ENCODE data around the gene KRT4. TPM values are rescaled to one million over a fixed set of nuclear protein-coding genes. Genes with fewer than 3 reads are reported as not detected.

The KRT4 gene
- total RNA-seq, 1 donor from 2014 or later = not detected

DNA sequence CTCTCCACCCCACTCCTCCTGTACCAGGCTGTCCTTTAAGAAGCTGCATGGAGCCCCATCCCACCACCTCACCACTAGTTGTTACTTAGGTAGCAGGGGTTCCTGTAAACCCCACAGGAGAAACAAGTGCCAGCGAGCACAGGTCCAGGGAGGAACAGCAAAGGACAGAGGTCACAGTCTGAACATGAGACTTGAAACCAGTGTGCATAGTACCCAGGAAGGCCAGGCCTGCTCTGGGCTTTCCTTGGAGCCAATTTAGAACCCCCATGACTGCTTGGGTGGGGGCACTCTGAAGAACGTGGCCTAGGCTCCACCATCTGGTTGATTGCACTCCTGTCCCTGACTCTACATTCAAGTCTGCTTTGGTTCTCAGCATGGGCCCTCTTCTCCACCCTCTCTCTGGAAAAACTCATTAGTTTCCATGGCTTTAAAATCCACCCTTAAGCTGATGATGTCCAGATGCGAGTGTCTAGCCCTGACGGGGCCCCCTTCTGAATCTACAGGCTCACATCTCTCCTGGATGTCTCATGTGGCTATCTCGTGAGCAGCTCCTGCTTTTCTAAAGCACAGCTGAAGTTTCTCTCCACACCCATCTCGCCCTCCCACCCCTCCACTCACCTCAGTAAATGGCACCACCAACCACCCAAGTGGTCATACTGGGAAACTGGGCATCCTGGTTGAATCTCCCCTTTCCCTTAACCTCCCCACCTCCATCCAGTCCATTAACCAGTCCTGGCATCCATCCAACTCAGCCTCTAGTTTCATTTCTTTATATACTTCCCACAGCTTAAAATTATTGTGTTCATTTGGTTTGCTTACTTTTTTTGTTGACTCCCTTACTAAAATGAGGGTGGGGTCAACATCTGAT, 26.4 kb downstream of the KRT4 start:
- intact Hi-C loops (cut with DNase I) = no loop called here
- DNase-seq (ENCODE audit: missing footprints) (no peak), ATAC-seq (no peak)

DNA sequence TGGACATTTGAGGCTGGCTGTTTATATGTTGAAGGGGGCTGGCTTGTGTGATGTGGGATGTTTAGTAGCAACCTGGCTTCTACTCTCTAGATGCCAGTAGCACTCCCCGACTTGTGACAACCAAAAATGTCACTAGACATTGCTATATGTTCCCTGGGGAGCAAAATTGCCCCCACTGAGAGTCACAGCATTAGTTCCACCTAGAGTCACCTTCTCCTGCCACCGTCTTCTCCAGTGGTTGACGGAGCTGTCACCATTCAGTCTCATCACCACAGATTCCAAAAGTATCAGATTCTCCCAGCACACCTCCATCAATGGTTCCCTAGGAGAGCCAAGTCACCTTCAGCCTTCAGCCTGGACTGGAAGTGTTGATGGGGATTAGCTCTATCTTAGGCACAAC, 29.0 kb downstream of the KRT4 start:
- DNase-seq (ENCODE audit: missing footprints) = no peak
- ATAC-seq = no peak
- intact Hi-C loops (cut with DNase I) = no loop called here

DNA sequence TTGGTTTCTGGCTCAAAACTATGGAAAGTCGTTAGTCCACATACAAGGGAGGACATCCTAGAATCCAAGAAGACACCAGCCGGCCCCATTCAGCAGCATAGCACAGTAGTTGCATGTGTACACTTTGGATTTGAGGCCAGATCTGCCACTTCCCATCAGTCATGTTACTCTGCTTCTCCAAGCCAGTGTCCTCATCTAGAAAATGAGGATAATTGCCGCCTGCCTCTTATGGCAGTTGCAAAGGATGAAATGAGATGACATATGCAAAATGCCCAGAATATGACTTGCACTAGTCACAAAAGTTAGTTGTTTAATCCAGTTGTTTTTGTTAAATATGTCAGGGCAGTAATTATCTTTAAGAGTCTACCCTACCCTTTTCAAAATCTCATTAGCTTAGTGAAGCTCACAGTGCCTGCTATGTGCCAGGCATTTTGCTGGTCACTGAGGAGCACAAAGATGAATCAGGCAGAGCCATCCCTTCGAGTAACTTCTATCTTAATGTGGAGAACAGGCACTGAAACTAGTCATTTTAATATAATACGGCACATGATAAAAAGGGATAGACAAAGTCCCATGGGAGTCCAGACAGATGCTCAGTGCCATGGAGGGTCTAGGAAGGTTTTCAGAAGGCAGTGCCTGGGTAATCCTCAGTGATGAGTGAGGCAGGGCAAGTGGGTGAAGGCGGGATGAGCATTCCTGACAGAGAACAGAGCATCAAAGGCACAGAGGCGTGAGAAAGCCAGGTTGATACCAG, 30.2 kb downstream of the KRT4 start:
- ATAC-seq (no peak), DNase-seq (ENCODE audit: missing footprints) (no peak)
- intact Hi-C loops (cut with DNase I) = no loop called here

DNA sequence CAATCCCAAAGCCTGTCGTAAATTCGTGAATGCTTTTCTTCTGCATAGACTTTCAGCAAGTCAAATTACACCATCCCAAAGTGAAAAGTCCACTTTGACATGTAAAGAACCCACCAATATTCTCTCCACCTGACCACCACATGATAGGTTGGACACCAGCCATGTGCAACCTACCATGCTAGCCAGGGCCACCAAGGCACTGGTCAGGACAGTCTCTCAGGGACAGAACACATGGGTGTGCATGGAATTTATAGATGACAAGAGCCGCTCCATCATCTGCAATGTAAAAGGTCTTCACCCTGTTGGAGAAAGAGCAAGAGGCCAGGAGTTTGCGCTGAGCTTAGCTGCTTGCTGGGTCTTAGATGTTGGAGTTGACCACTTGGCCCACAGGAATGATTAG, 31.4 kb downstream of the KRT4 start:
- no peak for ATAC-seq
- intact Hi-C loops (cut with DNase I) = no loop called here
- DNase-seq (ENCODE audit: missing footprints) = no peak

DNA sequence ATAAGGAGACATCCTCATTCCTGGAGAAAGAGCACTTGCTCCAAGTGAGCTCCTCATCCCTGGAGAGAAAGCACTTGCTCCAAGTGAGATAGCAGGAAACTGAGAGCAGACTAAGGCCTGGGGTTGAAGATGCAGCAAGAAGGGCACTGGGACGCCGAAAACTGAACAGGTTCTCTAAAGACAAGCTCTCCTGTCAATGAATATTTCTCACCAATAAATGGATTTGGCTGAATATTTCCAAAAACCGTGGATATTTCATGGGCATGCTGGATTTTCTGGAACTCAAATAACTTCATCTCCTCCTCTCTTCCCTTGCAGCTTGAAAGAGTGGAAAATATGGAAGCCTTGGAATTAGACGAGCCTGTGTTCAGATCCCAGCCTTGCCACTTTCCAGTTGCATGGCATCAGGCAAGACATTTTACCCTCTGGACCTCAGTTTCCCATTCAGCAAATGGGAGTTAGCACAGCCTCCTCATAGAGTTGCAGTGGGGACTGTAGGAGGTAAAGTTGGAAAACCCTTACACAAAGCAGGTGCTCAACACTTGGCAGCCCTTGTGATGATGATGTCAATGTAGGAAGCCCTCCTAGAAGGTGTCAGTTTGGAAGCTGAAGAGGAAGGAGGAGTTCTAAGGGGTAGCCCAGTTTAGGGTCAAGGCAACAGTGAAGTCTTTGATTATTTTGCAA, 32.4 kb downstream of the KRT4 start:
- intact Hi-C loops (cut with DNase I) = no loop called here
- DNase-seq (ENCODE audit: missing footprints) (no peak), ATAC-seq (no peak)

DNA sequence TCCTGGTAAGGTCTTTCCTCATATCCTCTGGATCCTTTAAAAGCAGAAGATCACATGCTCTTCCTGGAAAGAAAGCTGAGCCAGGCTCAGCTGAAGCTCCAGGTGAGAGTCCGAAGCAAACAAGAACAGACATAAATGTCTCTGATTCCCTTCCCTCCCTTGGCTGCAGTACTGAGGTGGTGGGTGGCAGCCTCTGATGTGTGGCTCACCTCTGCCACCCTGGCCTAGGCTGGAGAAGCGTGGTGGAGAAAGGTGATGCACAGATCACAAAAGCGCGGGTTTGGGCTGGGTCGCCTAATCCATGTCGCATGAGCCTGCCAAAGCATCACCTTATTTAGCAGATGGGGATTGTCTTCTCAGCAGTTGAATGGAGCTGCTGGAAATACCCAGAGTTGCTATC, 34.0 kb downstream of the KRT4 start:
- intact Hi-C loops (cut with DNase I) = no loop called here

DNA sequence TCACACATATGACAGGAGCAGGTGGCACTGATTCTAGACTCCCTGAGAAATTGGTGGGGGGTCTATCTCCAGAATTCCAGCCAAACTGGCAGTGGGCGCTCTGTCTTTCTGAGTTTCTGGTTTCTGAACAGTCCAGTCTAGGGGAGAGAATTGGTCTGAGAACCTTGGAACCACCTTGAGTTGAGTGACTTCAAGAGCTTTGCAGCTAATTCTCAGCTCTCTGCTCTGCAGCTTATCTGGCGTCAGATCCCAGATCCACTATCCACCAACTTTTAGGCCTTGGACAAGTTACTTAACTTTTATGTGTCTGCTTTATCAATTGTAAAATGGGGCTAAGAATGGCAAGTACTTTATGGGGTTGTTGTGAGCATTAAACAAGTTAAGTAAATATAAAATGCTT, 35.1 kb downstream of the KRT4 start:
- intact Hi-C loops (cut with DNase I) = no loop called here
- ATAC-seq = no peak
- DNase-seq (ENCODE audit: missing footprints) = no peak

More for the DNA sequence above, 34.0 kb downstream of the KRT4 start:
- DNase-seq (ENCODE audit: missing footprints) = no peak
- ATAC-seq = no peak

DNA sequence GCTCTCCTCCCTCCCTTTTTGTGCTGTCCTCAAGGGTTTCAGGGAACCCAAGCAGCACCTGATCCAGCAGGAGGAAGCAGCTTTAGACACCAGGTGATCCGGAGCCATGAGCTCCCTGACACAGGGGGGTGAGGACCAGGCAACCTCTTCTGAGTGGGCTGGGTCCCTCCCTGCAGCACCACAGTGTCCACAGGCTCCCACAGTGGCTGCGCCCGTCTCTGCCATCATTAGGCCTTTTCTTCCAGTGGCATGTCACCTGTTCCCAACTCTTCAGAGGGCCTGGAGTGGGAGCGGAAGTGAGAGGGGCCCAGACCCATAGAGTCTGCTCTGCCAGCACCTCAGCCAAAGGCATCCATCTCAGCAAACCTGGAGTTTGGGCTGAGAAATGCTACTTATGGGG, 36.4 kb downstream of the KRT4 start:
- DNase-seq (ENCODE audit: missing footprints) (no peak), ATAC-seq (no peak)
- intact Hi-C loops (cut with DNase I) = no loop called here

DNA sequence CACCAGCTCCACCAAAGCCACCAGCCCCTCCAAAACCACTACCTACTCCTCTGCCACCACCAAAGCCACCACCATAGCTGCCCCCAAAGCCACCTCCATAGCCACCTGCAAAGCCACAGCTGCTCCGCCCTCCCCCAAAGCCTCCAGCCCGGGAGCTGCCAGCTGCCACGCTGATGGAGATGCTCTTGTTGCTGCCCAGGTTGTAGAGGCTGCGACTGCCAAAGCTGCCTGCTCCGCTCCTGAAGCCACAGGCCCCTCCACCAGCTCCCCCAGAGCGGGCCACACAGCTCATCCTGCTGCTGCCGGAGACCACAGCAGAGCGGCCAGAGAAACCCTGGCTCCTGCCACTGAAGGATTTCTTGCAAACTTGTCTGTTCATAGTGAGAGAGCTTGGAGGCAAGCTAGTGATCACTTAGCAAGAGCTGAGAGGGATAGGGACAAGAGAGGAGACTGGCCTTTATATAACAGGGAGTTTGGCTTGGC, 37.0 kb downstream of the KRT4 start, which contains the start of gene KRT76:
Gene KRT76, minus strand, starts transcription at position 433 of the 483 bp plus-strand sequence. Its CDS starts 54 bp downstream, at position 379.
- intact Hi-C loops (cut with DNase I) = no loop called here
- DNase-seq (ENCODE audit: missing footprints) = no peak
- ATAC-seq = no peak

DNA sequence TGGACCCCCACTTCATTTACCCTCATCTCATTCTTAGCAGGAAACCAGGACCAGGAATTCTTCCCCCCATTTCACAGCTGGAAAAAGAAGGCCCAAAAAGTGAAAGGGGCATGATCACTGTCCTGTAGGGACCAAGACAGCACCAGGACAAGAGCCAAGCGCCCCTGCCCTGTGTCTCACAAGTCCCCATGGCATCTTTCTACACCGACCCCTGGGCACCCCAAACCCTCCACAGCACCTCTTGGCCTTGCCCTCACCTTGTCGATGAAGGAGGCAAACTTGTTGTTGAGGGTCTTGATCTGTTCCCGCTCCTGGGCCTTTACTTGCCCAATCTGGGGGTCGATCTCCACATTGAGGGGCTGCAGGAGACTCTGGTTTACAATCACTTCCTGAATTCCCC, 37.5 kb downstream of the KRT4 start:
- ATAC-seq (no peak), DNase-seq (ENCODE audit: missing footprints) (no peak)
- intact Hi-C loops (cut with DNase I) = no loop called here

DNA sequence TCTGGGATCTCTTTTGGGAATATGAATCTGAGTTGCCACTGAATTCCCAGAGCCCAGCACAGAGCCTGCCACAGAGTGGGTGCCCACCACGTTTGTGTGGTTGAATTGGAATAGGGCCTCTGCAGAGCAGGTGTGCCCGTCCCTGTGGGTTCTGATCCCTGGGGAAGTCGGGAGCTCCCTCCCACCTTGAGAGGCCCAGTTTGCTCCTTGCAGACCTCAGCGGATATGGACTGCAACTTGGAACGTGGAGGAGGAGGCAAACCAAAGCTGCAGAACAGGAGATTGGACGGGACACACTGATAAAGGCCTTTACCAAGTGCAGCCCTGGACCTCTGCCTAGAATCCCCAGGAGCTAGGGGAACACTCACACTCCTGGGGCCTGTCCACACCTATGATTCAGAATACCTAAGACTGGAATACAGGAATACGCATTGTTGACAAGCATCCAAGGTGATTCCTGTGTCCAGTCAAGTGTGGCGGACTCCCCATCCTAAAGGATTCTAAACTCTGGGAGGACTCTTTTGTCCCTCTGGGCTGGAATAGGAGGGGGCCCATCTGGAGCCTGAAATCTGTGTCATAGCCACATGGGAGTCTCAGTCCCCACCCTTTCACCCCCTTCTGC, 39.2 kb downstream of the KRT4 start:
- intact Hi-C loops (cut with DNase I) = no loop called here
- no peak for ATAC-seq
- no peak for DNase-seq (ENCODE audit: missing footprints)

DNA sequence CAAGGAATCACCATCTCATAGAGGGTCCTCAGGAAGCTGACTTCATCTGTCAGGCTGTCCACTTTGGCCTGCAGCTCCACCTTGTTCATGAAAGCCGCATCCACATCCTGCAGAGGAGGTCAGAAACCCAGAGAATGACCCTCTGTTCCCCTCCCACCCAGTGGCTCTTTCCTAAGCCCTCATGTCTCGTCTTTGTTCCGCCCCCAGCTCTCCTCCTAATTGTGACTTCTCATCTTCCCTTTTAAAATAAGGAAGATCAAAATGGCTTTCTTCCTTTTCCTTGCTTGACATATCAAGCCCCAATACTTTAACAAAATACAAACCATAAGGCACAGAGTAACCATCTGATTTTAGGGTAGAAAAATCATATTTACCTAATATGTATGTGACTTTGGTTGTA, 41.1 kb downstream of the KRT4 start:
- DNase-seq (ENCODE audit: missing footprints) = no peak
- no peak for ATAC-seq
- intact Hi-C loops (cut with DNase I) = no loop called here

DNA sequence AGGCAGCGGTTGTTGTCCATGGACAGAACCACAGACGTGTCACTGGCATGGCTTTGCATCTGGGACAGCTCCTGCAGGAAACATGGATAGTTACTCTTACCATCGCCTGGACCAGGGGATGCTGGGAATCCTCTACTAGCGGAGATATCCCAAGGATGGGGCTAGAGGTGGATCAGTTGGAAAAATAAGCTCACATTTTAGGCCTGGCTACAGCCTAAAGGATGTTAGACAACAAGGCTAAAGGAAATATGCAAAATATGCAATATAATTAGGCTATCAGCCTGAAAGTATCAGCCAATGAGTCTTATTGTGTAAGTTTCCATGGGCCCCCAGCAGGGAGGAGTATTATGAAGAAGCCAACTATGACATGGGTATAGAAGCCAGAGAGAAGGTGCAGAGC, 41.7 kb downstream of the KRT4 start:
- ATAC-seq (no peak), DNase-seq (ENCODE audit: missing footprints) (no peak)
- intact Hi-C loops (cut with DNase I) = no loop called here

DNA sequence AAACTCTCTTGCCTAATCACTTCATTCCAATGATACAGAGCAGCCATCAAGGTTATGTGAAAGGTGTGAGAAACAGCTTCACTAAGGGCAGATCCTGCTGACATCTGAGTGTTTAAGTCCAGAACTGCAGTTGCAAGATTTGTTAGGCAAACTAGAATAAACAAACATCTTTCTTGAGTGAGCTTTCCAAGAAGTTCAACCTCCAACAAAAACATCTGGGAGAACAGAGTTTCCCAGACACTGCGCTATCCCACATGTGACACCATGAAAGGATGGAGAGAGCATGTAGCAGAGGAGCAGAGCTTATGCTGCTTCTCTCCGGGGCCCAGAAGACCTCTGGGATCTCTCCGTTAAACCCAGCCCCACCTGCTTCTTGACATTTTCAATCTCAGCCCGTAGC, 42.4 kb downstream of the KRT4 start:
- intact Hi-C loops (cut with DNase I) = no loop called here
- ATAC-seq = no peak
- DNase-seq (ENCODE audit: missing footprints) = no peak

DNA sequence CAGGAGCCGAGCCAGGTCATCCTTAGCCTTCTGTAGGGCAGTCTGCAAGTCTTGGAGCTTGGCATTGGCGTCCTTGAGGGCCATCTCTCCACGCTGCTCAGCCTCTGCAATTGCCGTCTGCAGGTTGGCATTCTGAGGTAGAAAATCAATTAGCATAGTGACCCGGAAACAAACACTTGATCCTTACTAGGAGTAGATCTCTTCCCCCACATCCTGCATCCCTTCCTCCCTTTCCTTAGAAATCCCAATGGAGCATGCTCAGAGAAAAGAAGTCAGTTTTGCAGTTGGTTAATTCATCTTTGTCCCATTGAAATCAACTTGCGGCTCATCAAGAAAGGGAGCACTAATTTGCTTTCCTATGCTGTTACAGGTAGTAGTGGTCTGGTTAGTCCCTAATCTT, 42.8 kb downstream of the KRT4 start:
- intact Hi-C loops (cut with DNase I) = no loop called here
- ATAC-seq = no peak
- no peak for DNase-seq (ENCODE audit: missing footprints)

DNA sequence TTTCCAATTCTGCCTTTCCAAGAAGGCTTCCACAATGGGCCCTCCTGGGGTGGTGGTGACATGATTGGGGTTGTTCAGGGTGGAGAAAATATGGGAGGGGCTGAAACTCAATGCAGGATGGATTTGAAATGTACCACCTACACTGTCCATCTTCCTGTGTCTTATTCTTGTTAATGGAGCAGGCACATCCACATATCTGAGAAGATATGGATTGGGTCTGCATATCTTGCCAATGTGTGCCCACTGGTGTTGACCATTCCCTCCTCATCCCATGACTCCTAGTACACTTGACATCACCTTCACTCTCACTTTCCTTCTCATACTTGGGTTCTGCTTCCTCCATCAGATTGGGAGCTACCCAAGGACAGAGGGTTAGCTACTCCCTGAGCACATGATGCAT, 44.0 kb downstream of the KRT4 start:
- intact Hi-C loops (cut with DNase I) = no loop called here
- DNase-seq (ENCODE audit: missing footprints) (no peak), ATAC-seq (no peak)

DNA sequence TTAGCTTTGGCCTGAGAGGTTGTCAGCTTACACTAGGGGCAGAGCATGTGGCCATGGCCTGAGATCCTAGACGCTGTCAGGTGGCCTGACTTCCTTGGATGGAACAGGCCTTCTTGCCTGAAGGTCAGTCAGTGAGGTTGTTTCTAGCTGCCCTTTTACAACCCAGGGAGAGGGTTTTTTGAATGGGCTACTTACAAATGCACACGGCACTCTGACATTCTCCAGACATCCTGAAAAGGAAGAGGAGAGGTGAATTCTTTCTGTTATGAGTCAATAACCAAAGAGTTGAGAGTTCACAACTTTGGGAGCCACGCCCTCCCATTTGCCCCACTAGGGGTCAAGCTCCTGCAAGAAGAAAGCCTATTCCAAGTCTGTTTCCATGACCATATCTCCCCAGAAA, 44.6 kb downstream of the KRT4 start:
- intact Hi-C loops (cut with DNase I) = no loop called here
- DNase-seq (ENCODE audit: missing footprints) (no peak), ATAC-seq (no peak)

DNA sequence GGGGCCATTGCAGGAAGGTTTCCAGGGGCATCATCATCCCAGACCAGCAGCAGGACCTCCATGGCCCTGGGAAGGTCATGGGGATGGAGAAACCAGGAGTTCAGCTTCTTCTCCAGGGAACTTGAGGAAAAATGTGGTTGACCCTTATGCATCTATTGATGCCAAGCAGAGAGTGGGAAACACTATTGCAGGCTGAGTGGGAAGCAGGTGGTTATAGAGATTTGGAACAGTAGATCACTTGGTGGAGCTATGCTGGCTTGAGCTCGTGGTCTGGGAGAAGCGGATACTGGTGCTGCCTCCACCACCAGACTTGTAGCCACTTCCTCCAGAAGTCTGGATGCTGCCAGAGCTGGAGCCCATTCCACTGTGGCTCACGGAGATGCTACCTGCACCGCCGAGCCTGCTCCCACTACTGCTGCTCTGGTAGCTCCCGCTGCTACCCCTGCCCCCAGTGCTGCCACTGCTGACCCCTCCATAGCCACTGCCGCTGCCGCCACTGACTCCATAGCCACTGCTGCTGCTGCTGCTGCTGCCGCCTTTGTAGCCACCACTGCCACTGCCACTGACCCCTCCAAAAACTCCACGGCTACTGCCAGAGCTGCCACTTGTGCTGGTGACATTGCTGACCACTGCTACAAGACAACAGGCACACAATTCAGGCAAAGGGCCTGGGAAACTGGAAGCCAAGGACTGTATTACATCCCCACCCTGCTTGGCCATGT, 45.3 kb downstream of the KRT4 start:
- intact Hi-C loops (cut with DNase I) = no loop called here
- DNase-seq (ENCODE audit: missing footprints) (no peak), ATAC-seq (no peak)

DNA sequence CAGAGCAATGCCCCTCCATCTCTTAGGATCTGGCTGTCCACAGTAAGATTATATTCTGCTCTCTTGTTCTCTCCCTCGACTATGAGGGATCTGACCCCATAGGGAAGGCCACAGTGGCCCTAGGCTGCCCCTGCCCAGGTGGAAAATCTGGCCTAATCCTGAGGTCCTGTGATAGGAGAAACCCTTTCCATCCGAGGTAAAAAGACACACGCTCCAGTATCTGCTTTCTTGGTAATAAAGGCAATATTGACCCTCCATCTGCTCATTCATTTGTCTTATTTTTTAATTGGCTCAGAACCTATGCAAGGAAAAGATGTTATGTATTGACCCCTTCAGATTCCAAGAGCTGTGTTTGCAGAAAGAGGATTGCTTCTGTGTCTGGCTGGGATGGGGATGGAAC, 46.5 kb downstream of the KRT4 start:
- no peak for ATAC-seq
- intact Hi-C loops (cut with DNase I) = no loop called here
- DNase-seq (ENCODE audit: missing footprints) = no peak

Data from Right ventricle myocardium inferior (tissue), 1 donor.